SK-N-SH treated with all-trans-retinoic acid at 6 μM for 48 hours (cell line): ENCODE results near the gene CNGA3.

Source experiments
- CREB5 ChIP-seq: fragments of 250-450 bp; sonication (Bioruptor Pico); IDR thresholded peaks from 2 replicates; pipeline ENCODE4 v1.5.1; 2020; ENCODE audit warnings: low read depth, mild to moderate bottlenecking, moderate library complexity
- CSDC2 ChIP-seq: fragments of 250-450 bp; sonication (Bioruptor Pico); IDR thresholded peaks from 2 replicates; pipeline ENCODE4 v1.5.0; 2020; ENCODE audit warnings: mild to moderate bottlenecking, moderate library complexity

- TF ChIP-seq CSDC2 (CRISPR knock-in tag) (no peak), CREB5 (no peak)
Measured at GRCh38 chr2:98324181-98324580, 22.1 kb upstream of the CNGA3 start.
